HepG2 (cell line): Measurements from ENCODE around the gene SQOR.

Source experiments
- CTCF ChIP-seq: sonication (generic); formaldehyde crosslinking; IDR thresholded peaks from 2 replicates; pipeline ENCODE4 v1.5.0; 2020; ENCODE audit warnings: mild to moderate bottlenecking, missing genetic modification reagents, moderate library complexity
- MXI1 ChIP-seq: IDR thresholded peaks from 3 replicates; pipeline ENCODE4 v1.6.1; 2012; ENCODE audit warnings: low read depth, low read length, inconsistent platforms, borderline replicate concordance
- NAIF1 ChIP-seq: sonication (generic); formaldehyde crosslinking; IDR thresholded peaks from 2 replicates; pipeline ENCODE4 v1.5.0; 2020; ENCODE audit warnings: mild to moderate bottlenecking, missing genetic modification reagents, borderline replicate concordance
- NR3C1 ChIP-seq: sonication (generic); formaldehyde crosslinking; IDR thresholded peaks from 2 replicates; pipeline ENCODE4 v1.4.0; 2020; ENCODE audit warnings: missing genetic modification reagents
- PTBP1 ChIP-seq: fragments of 200-400 bp; formaldehyde crosslinking; IDR thresholded peaks from 2 replicates; pipeline ENCODE4 v1.6.1; 2018; ENCODE audit warnings: low read length, low read depth; ENCODE audit not compliant: poor library complexity, severe bottlenecking
- RBAK ChIP-seq: sonication (generic); formaldehyde crosslinking; IDR thresholded peaks from 2 replicates; pipeline ENCODE4 v1.5.1; 2020; ENCODE audit warnings: mild to moderate bottlenecking, missing genetic modification reagents
- TRIM24 ChIP-seq: sonication (generic); formaldehyde crosslinking; IDR thresholded peaks from 2 replicates; pipeline ENCODE4 v1.8.0; 2022; ENCODE audit warnings: mild to moderate bottlenecking, missing genetic modification reagents
- ZFP36L2 ChIP-seq: sonication (generic); formaldehyde crosslinking; IDR thresholded peaks from 2 replicates; pipeline ENCODE4 v1.4.0; 2020; ENCODE audit warnings: missing genetic modification reagents
- ZNF207 ChIP-seq: fragments of 450-650 bp; IDR thresholded peaks from 2 replicates; pipeline ENCODE4 v1.6.1; 2016; ENCODE audit warnings: antibody characterized with exemption, borderline replicate concordance
- ZNF292 ChIP-seq: sonication (generic); formaldehyde crosslinking; IDR thresholded peaks from 2 replicates; pipeline ENCODE4 v1.8.1; 2022; ENCODE audit warnings: mild to moderate bottlenecking, low read depth, missing genetic modification reagents, borderline replicate concordance
- ZNF530 ChIP-seq: sonication (generic); formaldehyde crosslinking; IDR thresholded peaks from 2 replicates; pipeline ENCODE4 v1.5.0; 2020; ENCODE audit warnings: low read depth, mild to moderate bottlenecking, missing genetic modification reagents
- ZNF576 ChIP-seq: sonication (generic); formaldehyde crosslinking; IDR thresholded peaks from 2 replicates; pipeline ENCODE4 v1.4.0; 2020; ENCODE audit warnings: mild to moderate bottlenecking, missing genetic modification reagents
- ZNF710 ChIP-seq: sonication (generic); formaldehyde crosslinking; IDR thresholded peaks from 2 replicates; pipeline ENCODE4 v1.5.0; 2020; ENCODE audit warnings: mild to moderate bottlenecking, missing genetic modification reagents, borderline replicate concordance

GRCh38 chr15:45630917-45631691, 3.7 kb upstream of the SQOR start:
- TF ChIP-seq MXI1 (no peak), ZNF710 (CRISPR knock-in tag) (no peak), NAIF1 (CRISPR knock-in tag) (no peak), RBAK (CRISPR knock-in tag) (no peak), ZNF207 (no peak), ZFP36L2 (CRISPR knock-in tag) (no peak), NR3C1 (CRISPR knock-in tag) (no peak), CTCF (CRISPR knock-in tag) (no peak), ZNF530 (CRISPR knock-in tag) (no peak), ZNF576 (CRISPR knock-in tag) (no peak), PTBP1 (no peak), ZNF292 (no peak), TRIM24 (no peak)
